OCI-LY7 (cell line): Measurements from ENCODE around the gene USP4. TPM values are rescaled to one million over a fixed set of nuclear protein-coding genes. Genes with fewer than 3 reads are reported as not detected.

Source experiments
- BruUV-seq: library from RNA; stranded (reverse); fragments of 400-500 nt; replicated peaks from 2 replicates; lab custom pipeline; 2021; lab: Mats Ljungman, UMichigan
- CTCF ChIA-PET: fragments of 300-600 bp; sonication (Branson Sonifier 250); formaldehyde crosslinking; loops from one replicate; lab custom pipeline; 2022; ENCODE audit warnings: antibody characterized with exemption; ENCODE audit not compliant: unreplicated experiment; lab: Charles Lee
- POLR2A ChIA-PET: fragments of 300-600 bp; sonication (Branson Sonifier 250); formaldehyde crosslinking; loops from one replicate; lab custom pipeline; 2022; ENCODE audit warnings: antibody characterized with exemption; lab: Charles Lee
- DNase-seq: peaks from one replicate; pipeline ENCODE4 v3.0.0-alpha.2; 2015; ENCODE audit warnings: low spot score
- H2AFZ ChIP-seq: fragments of 200-600 bp; sonication (generic), shearing (Covaris generic); 2 replicates; pipeline ENCODE4 v1.6.1; 2014; ENCODE audit warnings: mild to moderate bottlenecking, antibody characterized with exemption, low read length, moderate library complexity
- H3K27ac ChIP-seq: fragments of 200-600 bp; sonication (generic); 2 replicates; pipeline ENCODE4 v1.5.1; 2014; ENCODE audit warnings: mixed run types, low read depth, mild to moderate bottlenecking, moderate library complexity, low read length, inconsistent platforms; ENCODE audit not compliant: poor library complexity, severe bottlenecking
- H3K36me3 ChIP-seq: fragments of 200-600 bp; sonication (generic); 2 replicates; pipeline ENCODE4 v1.6.1; 2014; ENCODE audit warnings: mild to moderate bottlenecking, antibody characterized with exemption, low read length, moderate library complexity, mixed read lengths; ENCODE audit not compliant: insufficient read depth
- H3K4me1 ChIP-seq: fragments of 200-600 bp; sonication (generic); 2 replicates; pipeline ENCODE4 v1.5.1; 2014; ENCODE audit warnings: mild to moderate bottlenecking, low read length; ENCODE audit not compliant: insufficient read depth, poor library complexity, severe bottlenecking
- H3K4me2 ChIP-seq: fragments of 200-600 bp; sonication (generic); 2 replicates; pipeline ENCODE4 v1.6.1; 2014; ENCODE audit warnings: mild to moderate bottlenecking, low read length
- H3K4me3 ChIP-seq: fragments of 200-600 bp; sonication (generic); 2 replicates; pipeline ENCODE4 v1.5.1; 2014; ENCODE audit warnings: mild to moderate bottlenecking, low read depth, low read length; ENCODE audit not compliant: poor library complexity, severe bottlenecking
- H3K79me2 ChIP-seq: fragments of 200-600 bp; sonication (generic); 2 replicates; pipeline ENCODE4 v1.6.1; 2016; ENCODE audit warnings: low read depth, mild to moderate bottlenecking, low read length, moderate library complexity, mixed read lengths; ENCODE audit not compliant: insufficient read depth
- H3K9me2 ChIP-seq: fragments of 200-600 bp; sonication (generic); 2 replicates; pipeline ENCODE4 v1.6.1; 2016; ENCODE audit warnings: mild to moderate bottlenecking, low read length, mixed read lengths; ENCODE audit not compliant: insufficient read depth
- H3K9me3 ChIP-seq: fragments of 200-600 bp; sonication (generic); 2 replicates; pipeline ENCODE4 v1.6.1; 2014; ENCODE audit warnings: mild to moderate bottlenecking, mixed run types, low read length, mixed read lengths
- H4K20me1 ChIP-seq: fragments of 200-600 bp; sonication (generic); 2 replicates; pipeline ENCODE4 v1.6.1; 2014; ENCODE audit warnings: mild to moderate bottlenecking, antibody characterized with exemption, low read length, moderate library complexity, mixed read lengths; ENCODE audit not compliant: insufficient read depth
- EZH2phosphoT487 ChIP-seq: fragments of 200-600 bp; sonication (generic); IDR thresholded peaks from 2 replicates; pipeline ENCODE4 v1.6.1; 2018; ENCODE audit warnings: low read depth, borderline replicate concordance, mild to moderate bottlenecking, mixed run types, antibody characterized with exemption, low read length, moderate library complexity, mixed read lengths
- intact Hi-C: fragments of 100-400 bp; cut with micrococcal nuclease; formaldehyde crosslinking; loops from one replicate; pipeline ENCODE4 v1.10.0; 2022; ENCODE audit not compliant: unreplicated experiment
- total RNA-seq, 2 experiments: library from RNA; depleted of rRNA in 1 of 2; stranded (reverse); fragments of >200 nt in 1 of 2; shearing (Covaris generic) in 1 of 2; gene quantifications; 2 replicates each; pipeline ENCODE4 v1.2.3, GENCODE V29; 2014 to 2022
- TF ChIP-seq, protein P1 (sequence below): fragments of 200-600 bp; sonication (generic); conservative IDR thresholded peaks from 2 replicates; pipeline ENCODE4 v1.5.1; 2014; ENCODE audit warnings: mild to moderate bottlenecking, antibody characterized with exemption, low read length, moderate library complexity, mixed read lengths

Gene USP4
- total RNA-seq, 2 experiments from 2014 or later = 28.6 to 74.6 TPM

DNA sequence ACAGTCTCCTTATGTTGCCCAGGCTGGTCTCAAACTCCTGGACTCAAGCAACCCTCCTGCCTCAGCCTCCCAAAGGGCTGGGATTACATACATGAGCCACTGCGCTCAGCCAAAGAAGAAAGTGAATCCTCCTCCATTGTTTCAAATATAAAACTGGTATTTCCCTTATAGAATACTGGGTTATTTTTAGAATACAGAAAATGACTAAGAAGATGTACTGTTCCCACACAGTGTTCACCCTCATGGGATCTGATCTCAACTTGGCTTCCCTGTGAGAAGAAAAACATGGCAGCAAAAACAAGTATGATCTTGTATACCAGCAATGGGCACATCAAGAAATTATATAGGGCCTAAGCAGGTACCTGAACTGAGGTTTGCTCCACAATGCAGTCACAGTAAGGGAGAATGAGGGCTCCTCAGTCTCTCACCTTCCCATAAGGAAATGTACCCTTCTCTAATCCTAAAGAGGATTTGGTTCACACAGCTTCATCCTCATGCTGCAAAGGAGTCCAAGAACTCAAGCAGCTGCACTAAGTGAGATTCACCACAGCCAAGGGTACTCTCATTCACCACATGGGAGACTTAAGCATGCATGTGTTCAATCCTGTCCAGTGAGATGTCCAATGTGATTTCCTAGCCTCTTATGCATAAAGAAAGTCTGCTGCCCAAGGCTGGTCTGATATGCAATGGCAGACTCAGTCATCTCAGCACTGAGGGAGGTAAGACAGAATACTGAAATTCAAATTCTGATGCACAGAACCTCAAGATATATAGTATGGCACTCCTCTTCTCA, 25.8 kb downstream of the USP4 start:
- no peak for DNase-seq
- no peaks in the 10 kb centered on the region for H3K9me3 ChIP-seq
- intact Hi-C loops = no loop called here
- H3K4me2 ChIP-seq = no peak overlapping the region
- no peak overlapping the region for H3K4me3 ChIP-seq
- H3K27ac ChIP-seq = no peak overlapping the region
- ChIA-PET POLR2A (interaction anchor here (0.6 kb wide), 1 partner anchor 272 kb away, joined by 3 read pairs; no protein-coding TSS in a partner anchor), CTCF (no interaction called here)
- H3K9me2 ChIP-seq = no peaks in the 10 kb centered on the region
- H3K79me2 ChIP-seq = no peaks in the 10 kb centered on the region
- H4K20me1 ChIP-seq = no peaks in the 10 kb centered on the region
- peaks cover 76% of the 10 kb centered on the region for H3K36me3 ChIP-seq
- no TSS peak for BruUV-seq
- no peak overlapping the region for H2AFZ ChIP-seq
- no peaks in the 10 kb centered on the region for H3K4me1 ChIP-seq
- TF ChIP-seq, protein P1, sequence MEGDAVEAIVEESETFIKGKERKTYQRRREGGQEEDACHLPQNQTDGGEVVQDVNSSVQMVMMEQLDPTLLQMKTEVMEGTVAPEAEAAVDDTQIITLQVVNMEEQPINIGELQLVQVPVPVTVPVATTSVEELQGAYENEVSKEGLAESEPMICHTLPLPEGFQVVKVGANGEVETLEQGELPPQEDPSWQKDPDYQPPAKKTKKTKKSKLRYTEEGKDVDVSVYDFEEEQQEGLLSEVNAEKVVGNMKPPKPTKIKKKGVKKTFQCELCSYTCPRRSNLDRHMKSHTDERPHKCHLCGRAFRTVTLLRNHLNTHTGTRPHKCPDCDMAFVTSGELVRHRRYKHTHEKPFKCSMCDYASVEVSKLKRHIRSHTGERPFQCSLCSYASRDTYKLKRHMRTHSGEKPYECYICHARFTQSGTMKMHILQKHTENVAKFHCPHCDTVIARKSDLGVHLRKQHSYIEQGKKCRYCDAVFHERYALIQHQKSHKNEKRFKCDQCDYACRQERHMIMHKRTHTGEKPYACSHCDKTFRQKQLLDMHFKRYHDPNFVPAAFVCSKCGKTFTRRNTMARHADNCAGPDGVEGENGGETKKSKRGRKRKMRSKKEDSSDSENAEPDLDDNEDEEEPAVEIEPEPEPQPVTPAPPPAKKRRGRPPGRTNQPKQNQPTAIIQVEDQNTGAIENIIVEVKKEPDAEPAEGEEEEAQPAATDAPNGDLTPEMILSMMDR = no peak
- no peak for TF ChIP-seq EZH2phosphoT487

DNA sequence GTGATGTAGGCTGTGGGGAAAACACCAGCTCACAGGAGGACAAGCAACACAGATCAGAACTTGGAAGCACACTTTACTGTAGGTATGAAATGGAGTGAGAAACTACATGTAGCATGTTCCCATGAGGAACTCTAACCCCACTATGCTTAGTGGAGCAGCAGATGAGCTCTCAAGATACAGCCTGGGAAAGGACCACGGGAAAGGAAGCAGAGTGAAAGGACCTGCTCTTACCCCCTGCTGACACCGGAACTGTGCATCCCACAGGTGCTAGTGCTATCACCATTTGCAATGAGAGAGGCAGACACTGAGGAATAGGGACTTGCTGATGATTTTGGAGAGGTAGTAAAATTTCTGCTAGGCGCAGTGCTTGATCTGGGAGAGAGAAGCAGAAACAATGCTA, 28.6 kb downstream of the USP4 start:
- POLR2A ChIA-PET = no interaction called here

More for the DNA sequence above, 28.6 kb downstream of the USP4 start:
- H2AFZ ChIP-seq = no peak overlapping the region
- no peak overlapping the region for H3K4me3 ChIP-seq
- intact Hi-C loops = no loop called here
- TF ChIP-seq, protein P1 = no peak
- no peak for TF ChIP-seq EZH2phosphoT487
- no peaks in the 10 kb centered on the region for H4K20me1 ChIP-seq
- no peak overlapping the region for H3K27ac ChIP-seq
- no peaks in the 10 kb centered on the region for H3K9me2 ChIP-seq
- DNase-seq = no peak
- CTCF ChIA-PET = no interaction called here
- BruUV-seq = no TSS peak
- no peak overlapping the region for H3K4me2 ChIP-seq
- H3K36me3 ChIP-seq = peaks cover 76% of the 10 kb centered on the region
- no peaks in the 10 kb centered on the region for H3K79me2 ChIP-seq
- H3K9me3 ChIP-seq = no peaks in the 10 kb centered on the region
- H3K4me1 ChIP-seq = no peaks in the 10 kb centered on the region
